ENCODE measurements around the gene MRPS2. TPM values are rescaled to one million over a fixed set of nuclear protein-coding genes. Genes with fewer than 3 reads are reported as not detected.
"Not testable (repeated sequence)": the region's sequence is repeated elsewhere in the genome, so short reads cannot be mapped to it uniquely, and the experiment has no call there.

MRPS2 gene
- total RNA-seq, 2 experiments from 2014 or later, result 42.2 to 42.7 TPM

DNA sequence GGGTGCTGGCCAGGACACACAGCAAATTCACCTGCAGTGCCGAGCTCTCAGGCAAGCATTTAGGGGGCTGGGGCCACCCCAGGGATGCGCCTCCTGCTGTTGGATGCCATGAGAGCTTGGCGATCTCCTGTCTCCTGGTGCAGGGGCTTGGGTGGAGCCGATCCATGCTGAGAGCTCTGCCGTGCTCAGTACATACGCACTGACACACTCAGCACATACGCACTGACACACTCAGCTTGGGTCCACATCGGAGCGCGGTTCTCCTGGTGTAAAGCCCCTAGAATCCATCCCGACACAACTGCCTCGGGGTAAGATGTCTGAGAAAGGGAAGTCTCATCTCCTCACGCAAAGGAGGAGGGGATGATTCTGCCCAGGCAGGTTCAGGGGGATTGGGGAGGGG lies 35.1 kb downstream of the MRPS2 start:
- DNase-seq, result peak; percentile 3
- POLR2A ChIA-PET; H3K27ac Mint-ChIP-seq; H3K9me3 Mint-ChIP-seq; CTCF ChIA-PET; H3K4me1 Mint-ChIP-seq (ENCODE audit: low read depth); H3K36me3 Mint-ChIP-seq; intact Hi-C loops (cut with micrococcal nuclease); H3K4me3 Mint-ChIP-seq: not testable (repeated sequence)
- H3K27me3 Mint-ChIP-seq, result peaks cover 25% of the 10 kb centered on the region

DNA sequence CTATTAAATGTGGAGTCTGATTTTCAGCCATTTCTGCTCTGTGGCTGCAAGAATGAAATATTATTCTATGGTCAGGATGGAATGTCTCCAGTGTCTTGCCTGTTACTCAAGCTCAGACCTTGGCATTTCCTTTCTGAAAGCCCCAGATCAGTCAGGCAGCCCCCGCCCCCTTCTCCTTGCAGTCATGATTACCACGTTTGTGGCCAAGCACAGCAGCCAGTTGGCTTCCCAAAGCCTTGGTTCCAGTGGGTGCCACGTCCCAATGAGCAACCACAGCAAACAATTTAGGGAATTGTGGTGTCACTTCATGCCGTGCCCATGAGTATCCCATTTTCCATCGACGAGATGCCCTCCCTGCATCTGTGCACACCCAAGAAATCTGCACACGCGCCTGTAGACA lies 35.7 kb downstream of the MRPS2 start:
- Mint-ChIP-seq H3K4me3 (no peak overlapping the region), H3K27me3 (peaks cover 24% of the 10 kb centered on the region), H3K4me1 (ENCODE audit: low read depth) (no peaks in the 10 kb centered on the region), H3K9me3 (no peaks in the 10 kb centered on the region), H3K27ac (no peak overlapping the region), H3K36me3 (no peaks in the 10 kb centered on the region)
- ChIA-PET CTCF (no interaction called here), POLR2A (no interaction called here)
- intact Hi-C loops (cut with micrococcal nuclease), result no loop called here
- no peak for DNase-seq

GRCh38 chr9:135543262-135543894 lies 42.9 kb downstream of the MRPS2 start:
- POLR2A ChIA-PET; H3K36me3 Mint-ChIP-seq; intact Hi-C loops (cut with micrococcal nuclease); H3K9me3 Mint-ChIP-seq; CTCF ChIA-PET; H3K4me1 Mint-ChIP-seq (ENCODE audit: low read depth); DNase-seq; H3K4me3 Mint-ChIP-seq; H3K27ac Mint-ChIP-seq: not testable (repeated sequence)
- H3K27me3 Mint-ChIP-seq, result peaks cover 15% of the 10 kb centered on the region

DNA sequence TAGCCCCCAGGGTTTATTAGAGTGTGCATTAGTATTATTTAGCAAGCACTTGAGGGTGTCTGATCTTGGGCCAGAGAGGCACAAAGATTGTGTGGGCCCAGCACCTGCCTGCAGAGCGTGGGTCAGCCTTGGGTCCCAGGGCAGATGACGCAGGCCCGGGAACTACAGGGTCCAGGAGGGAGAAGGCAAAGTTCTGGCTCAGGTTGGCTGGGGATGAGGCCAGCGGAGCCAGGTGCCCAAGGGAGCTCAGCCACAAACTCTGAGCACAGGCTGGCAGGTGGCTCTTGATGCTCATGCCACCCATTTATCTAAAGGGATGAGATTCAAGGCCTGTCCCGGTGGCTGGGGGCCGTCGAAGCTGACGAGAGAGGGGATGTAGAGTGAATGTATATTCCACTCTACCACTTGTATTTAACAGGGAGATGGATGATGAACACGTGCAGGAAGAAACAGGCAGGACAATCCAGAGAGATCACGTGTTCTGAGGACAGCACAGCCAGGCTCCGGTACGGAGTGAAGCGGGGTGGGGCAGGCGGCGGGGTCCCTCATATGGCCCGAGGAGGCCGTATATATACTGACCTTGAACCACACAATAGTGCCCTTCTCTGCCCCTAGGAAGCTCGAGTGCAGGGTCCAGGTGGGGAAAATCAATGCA lies 44.6 kb downstream of the MRPS2 start:
- Mint-ChIP-seq H3K9me3 (no peaks in the 10 kb centered on the region), H3K27me3 (peaks cover 7% of the 10 kb centered on the region), H3K36me3 (no peaks in the 10 kb centered on the region), H3K27ac (no peak overlapping the region), H3K4me3 (no peak overlapping the region), H3K4me1 (ENCODE audit: low read depth) (no peaks in the 10 kb centered on the region)
- CTCF ChIA-PET, result no interaction called here
- POLR2A ChIA-PET, result no interaction called here
- DNase-seq, result no peak
- intact Hi-C loops (cut with micrococcal nuclease), result no loop called here

GRCh38 chr9:135545646-135546176 lies 45.2 kb downstream of the MRPS2 start, which contains the start of gene OBP2A:
OBP2A (plus strand) TSS chr9:135546126; CDS start chr9:135546181, 55 bp downstream.
- H3K27ac Mint-ChIP-seq; H3K27me3 Mint-ChIP-seq; intact Hi-C loops (cut with micrococcal nuclease); H3K36me3 Mint-ChIP-seq; H3K4me3 Mint-ChIP-seq; CTCF ChIA-PET; H3K9me3 Mint-ChIP-seq; DNase-seq; POLR2A ChIA-PET; H3K4me1 Mint-ChIP-seq (ENCODE audit: low read depth): not testable (repeated sequence)

GRCh38 chr9:135546792-135547617 lies 46.5 kb downstream of the MRPS2 start:
- POLR2A ChIA-PET; intact Hi-C loops (cut with micrococcal nuclease); H3K9me3 Mint-ChIP-seq; H3K4me3 Mint-ChIP-seq; H3K36me3 Mint-ChIP-seq; H3K27me3 Mint-ChIP-seq; CTCF ChIA-PET; H3K27ac Mint-ChIP-seq; H3K4me1 Mint-ChIP-seq (ENCODE audit: low read depth); DNase-seq: not testable (repeated sequence)

DNA sequence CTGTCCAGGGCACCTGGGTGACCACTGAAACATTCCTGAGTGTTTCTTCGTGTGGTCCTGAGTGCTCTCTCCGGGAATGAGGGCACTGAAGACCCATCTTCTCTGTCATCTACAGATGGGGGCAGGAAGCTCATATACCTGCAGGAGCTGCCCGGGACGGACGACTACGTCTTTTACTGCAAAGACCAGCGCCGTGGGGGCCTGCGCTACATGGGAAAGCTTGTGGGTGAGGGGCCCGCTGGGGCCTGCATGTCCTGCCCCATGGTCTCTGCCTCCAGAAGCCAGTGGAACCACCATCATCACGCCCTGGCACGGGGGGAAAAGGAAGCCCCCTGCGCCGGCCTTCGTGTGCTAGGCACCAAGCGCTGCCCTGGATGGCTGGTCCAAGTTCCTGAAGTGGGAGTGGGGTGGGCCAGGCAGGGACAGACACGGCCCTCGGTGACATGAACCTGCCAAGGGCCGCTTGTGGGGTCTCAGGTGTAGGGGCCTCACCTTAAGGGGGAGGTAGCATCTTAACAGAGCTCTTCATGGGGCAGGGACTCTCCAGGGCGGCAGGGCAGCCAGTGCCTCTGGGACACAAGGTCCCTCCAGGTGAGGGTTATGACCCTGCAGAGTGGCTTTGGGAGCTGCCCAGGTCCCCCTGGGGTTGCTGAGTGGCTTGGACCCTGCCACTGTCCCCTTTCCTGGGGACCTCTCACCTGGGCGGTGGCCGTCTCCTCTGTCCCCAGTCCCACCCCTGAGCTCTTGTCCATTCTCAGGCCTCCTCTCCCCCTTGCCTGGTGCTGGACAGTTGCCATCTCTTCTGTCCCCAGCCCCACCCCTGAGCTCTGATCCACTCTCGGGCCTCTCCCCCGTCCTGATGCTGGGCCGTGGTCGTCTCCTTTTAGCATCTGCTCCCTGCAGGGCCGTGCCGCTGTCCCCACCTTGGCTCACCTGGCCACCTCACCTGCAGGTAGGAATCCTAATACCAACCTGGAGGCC lies 47.6 kb downstream of the MRPS2 start:
- Mint-ChIP-seq H3K36me3 (no peaks in the 10 kb centered on the region), H3K27ac (no peak overlapping the region), H3K9me3 (no peaks in the 10 kb centered on the region), H3K4me3 (no peak overlapping the region), H3K4me1 (ENCODE audit: low read depth) (no peaks in the 10 kb centered on the region), H3K27me3 (peaks cover 6% of the 10 kb centered on the region)
- ChIA-PET POLR2A (no interaction called here), CTCF (no interaction called here)
- intact Hi-C loops (cut with micrococcal nuclease), result no loop called here
- DNase-seq, result no peak

DNA sequence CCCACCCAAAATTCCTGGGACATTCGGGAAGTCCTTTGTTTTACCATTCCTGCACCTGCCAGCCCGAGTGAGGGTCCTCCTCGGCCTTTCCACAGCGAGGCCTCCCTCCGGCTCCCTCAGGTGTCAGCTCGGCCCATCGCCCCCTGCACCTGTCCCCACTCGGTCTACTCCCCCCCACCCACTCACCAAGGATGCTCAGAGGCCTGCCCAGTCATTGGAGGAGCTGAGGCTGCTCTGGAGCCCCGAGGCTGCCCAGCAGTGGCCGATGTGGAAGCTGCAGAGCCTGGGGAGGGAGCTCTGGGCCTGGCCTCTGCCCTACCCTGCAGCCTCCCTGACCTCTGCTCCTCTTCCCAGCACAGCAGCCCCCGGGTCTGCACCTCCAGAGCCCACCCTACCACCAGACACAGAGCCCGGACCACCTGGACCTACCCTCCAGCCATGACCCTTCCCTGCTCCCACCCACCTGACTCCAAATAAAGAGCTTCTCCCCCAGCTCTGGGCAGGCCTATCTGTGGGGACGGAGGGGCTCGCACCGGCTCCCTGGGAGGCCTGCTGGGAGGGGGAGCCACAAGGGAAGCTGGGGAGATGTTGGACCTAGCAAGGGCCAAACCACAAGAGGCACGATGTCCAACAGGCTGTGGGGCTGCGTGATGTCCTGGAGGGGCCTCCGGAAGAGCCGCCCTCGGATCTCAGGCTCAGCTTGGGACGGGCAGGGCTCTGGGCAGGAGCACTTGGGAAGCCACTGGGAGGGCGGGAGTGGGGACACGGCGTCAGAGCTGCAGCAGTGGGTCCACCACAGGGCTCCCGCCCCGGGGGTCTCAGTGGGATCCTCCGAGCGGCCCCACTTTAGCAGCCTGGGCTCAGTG lies 49.2 kb downstream of the MRPS2 start:
- DNase-seq; POLR2A ChIA-PET; CTCF ChIA-PET; H3K4me3 Mint-ChIP-seq; H3K4me1 Mint-ChIP-seq (ENCODE audit: low read depth); H3K9me3 Mint-ChIP-seq; intact Hi-C loops (cut with micrococcal nuclease); H3K27ac Mint-ChIP-seq; H3K27me3 Mint-ChIP-seq; H3K36me3 Mint-ChIP-seq: not testable (repeated sequence)

DNA sequence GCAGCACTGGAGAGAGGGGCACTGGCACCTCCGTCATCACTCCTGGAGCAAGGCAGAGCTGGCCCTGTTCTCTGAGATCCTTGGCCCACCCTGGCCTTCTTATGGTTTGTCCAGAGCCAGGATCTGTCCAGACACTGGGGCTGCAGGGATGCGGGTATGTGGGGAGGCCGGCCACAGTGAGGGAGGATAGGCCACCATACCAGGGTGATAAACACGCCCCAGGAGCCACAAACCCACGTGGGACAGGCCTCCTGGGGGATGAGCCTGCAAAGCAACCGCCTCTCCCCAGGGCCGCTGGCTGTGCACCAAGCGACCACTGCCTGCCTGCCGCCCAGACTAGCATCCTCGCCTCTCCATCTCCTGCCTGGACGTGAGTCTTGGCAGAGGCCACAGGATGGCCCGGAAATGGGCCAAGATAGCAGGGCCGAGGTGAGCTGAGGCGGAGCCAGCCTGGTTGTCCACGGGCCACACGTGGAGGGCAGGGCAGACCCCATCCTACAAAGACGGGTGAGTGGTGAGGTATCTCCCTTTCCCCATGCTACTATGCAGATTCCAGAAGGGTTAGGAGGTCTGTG lies 49.9 kb downstream of the MRPS2 start:
- Mint-ChIP-seq H3K27ac (no peak overlapping the region), H3K4me1 (ENCODE audit: low read depth) (no peaks in the 10 kb centered on the region), H3K27me3 (no peaks in the 10 kb centered on the region), H3K36me3 (no peaks in the 10 kb centered on the region), H3K4me3 (no peak overlapping the region), H3K9me3 (no peaks in the 10 kb centered on the region)
- POLR2A ChIA-PET, result no interaction called here
- CTCF ChIA-PET, result no interaction called here
- DNase-seq, result no peak
- intact Hi-C loops (cut with micrococcal nuclease), result no loop called here

GRCh38 chr9:135551031-135551430 lies 50.5 kb downstream of the MRPS2 start:
- DNase-seq, result no peak
- no peak overlapping the region for H3K27ac Mint-ChIP-seq
- H3K9me3 Mint-ChIP-seq, result no peaks in the 10 kb centered on the region
- H3K4me1 Mint-ChIP-seq (ENCODE audit: low read depth), result no peaks in the 10 kb centered on the region
- no peaks in the 10 kb centered on the region for H3K36me3 Mint-ChIP-seq
- POLR2A ChIA-PET, result no interaction called here
- no peak overlapping the region for H3K4me3 Mint-ChIP-seq
- CTCF ChIA-PET, result no interaction called here
- no peaks in the 10 kb centered on the region for H3K27me3 Mint-ChIP-seq
- intact Hi-C loops (cut with micrococcal nuclease), result no loop called here

DNA sequence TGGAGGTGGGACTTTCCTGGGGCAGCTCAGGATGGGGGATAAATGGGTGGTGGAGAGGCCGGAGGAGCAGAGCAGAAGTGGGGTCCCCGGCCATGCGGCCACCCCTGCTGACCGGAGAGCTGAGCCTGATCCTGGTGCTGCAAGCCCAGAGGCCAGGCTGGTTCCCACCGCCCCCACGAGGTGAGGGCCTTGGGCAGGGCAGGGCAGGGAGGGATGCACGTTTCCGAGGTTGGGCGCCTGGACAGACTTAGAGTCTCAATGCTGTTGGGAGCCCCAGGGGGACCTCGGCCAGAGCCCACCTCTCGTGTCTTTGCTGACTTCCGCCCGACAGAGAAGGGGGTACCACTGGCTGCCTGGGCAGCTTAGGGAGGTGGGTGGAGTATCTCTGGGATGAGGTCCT lies 51.0 kb downstream of the MRPS2 start:
- no peak overlapping the region for H3K27ac Mint-ChIP-seq
- no peaks in the 10 kb centered on the region for H3K4me1 Mint-ChIP-seq (ENCODE audit: low read depth)
- ChIA-PET POLR2A (no interaction called here), CTCF (no interaction called here)
- intact Hi-C loops (cut with micrococcal nuclease), result no loop called here
- no peak for DNase-seq
- H3K4me3 Mint-ChIP-seq, result no peak overlapping the region
- no peaks in the 10 kb centered on the region for H3K9me3 Mint-ChIP-seq
- H3K27me3 Mint-ChIP-seq, result no peaks in the 10 kb centered on the region
- no peaks in the 10 kb centered on the region for H3K36me3 Mint-ChIP-seq

Data from activated CD4-positive, alpha-beta memory T cell treated with anti-CD3 and anti-CD28 coated beads for 36 hours (primary cell).